Neural cell (in vitro differentiated cells): ENCODE measurements around the gene SOX13. TPM values are rescaled to one million over a fixed set of nuclear protein-coding genes. Genes with fewer than 3 reads are reported as not detected.

ENCODE experiments used
- H2AFZ ChIP-seq: fragments of 200-600, 300-800 bp; sonication (generic), shearing (Covaris generic); 2 replicates; pipeline ENCODE4 v1.6.0; 2014; ENCODE audit warnings: low read depth, mild to moderate bottlenecking, antibody characterized with exemption, low read length, moderate library complexity
- H3F3A ChIP-seq: fragments of 200-600 bp; shearing (Covaris generic); 2 replicates; pipeline ENCODE4 v1.6.1; 2016; ENCODE audit warnings: mild to moderate bottlenecking, moderate library complexity, mixed read lengths, antibody characterized with exemption, low read length; ENCODE audit not compliant: insufficient read depth, poor library complexity, severe bottlenecking
- H3K27ac ChIP-seq: fragments of 200-600, 300-800 bp; sonication (generic), shearing (Covaris generic); 2 replicates; pipeline ENCODE4 v1.5.1; 2014; ENCODE audit warnings: mild to moderate bottlenecking, low read length, moderate library complexity
- H3K27me3 ChIP-seq: fragments of 300-800, 200-600 bp; sonication (generic), shearing (Covaris generic); 2 replicates; pipeline ENCODE4 v1.6.0; 2014; ENCODE audit warnings: mild to moderate bottlenecking, low read depth, low read length, moderate library complexity; ENCODE audit not compliant: insufficient read depth
- H3K36me3 ChIP-seq: fragments of 300-800, 200-600 bp; sonication (generic), shearing (Covaris generic); 2 replicates; pipeline ENCODE4 v1.5.1; 2014; ENCODE audit warnings: mild to moderate bottlenecking, antibody characterized with exemption, low read length, moderate library complexity; ENCODE audit not compliant: insufficient read depth
- H3K4me2 ChIP-seq: fragments of 300-800, 200-600 bp; sonication (generic), shearing (Covaris generic); 2 replicates; pipeline ENCODE4 v1.6.0; 2014; ENCODE audit warnings: mild to moderate bottlenecking, low read length
- H3K4me3 ChIP-seq: fragments of 300-800, 200-600 bp; sonication (generic), shearing (Covaris generic); 2 replicates; pipeline ENCODE4 v1.5.1; 2014; ENCODE audit warnings: mild to moderate bottlenecking, low read length, moderate library complexity
- H3K79me2 ChIP-seq: fragments of 200-600 bp; shearing (Covaris generic); replicated peaks from 2 replicates; pipeline ENCODE4 v1.6.0; 2014; ENCODE audit warnings: mild to moderate bottlenecking, low read length, moderate library complexity; ENCODE audit not compliant: insufficient read depth
- H3K9ac ChIP-seq: fragments of 300-800, 200-600 bp; sonication (generic), shearing (Covaris generic); 2 replicates; pipeline ENCODE4 v1.6.1; 2016; ENCODE audit warnings: mild to moderate bottlenecking, low read length, mixed read lengths
- H3K9me2 ChIP-seq: fragments of 200-600 bp; shearing (Covaris generic); 2 replicates; pipeline ENCODE4 v1.6.1; 2016; ENCODE audit warnings: mild to moderate bottlenecking, low read length, mixed read lengths; ENCODE audit not compliant: insufficient read depth
- H3K9me3 ChIP-seq: fragments of 200-600, 300-800 bp; sonication (generic), shearing (Covaris generic); 2 replicates; pipeline ENCODE4 v1.6.1; 2016; ENCODE audit warnings: mild to moderate bottlenecking, mixed run types, low read length, moderate library complexity, mixed read lengths
- H4K20me1 ChIP-seq: fragments of 200-600 bp; shearing (Covaris generic); 2 replicates; pipeline ENCODE4 v1.6.1; 2016; ENCODE audit warnings: mild to moderate bottlenecking, mixed run types; ENCODE audit not compliant: insufficient read depth
- EP300 ChIP-seq: fragments of 450-650 bp; conservative IDR thresholded peaks from 2 replicates; pipeline ENCODE4 v1.6.1; 2014; ENCODE audit warnings: antibody characterized with exemption, mild to moderate bottlenecking, moderate library complexity; ENCODE audit not compliant: poor library complexity, severe bottlenecking
- EZH2 ChIP-seq: fragments of 200-600, 300-800 bp; shearing (Covaris generic), sonication (generic); IDR thresholded peaks from 2 replicates; pipeline ENCODE4 v1.6.1; 2014; ENCODE audit warnings: antibody characterized with exemption, low read length, borderline replicate concordance, mild to moderate bottlenecking; ENCODE audit not compliant: insufficient read depth, poor library complexity, severe bottlenecking
- MXI1 ChIP-seq: fragments of 450-650 bp; conservative IDR thresholded peaks from 2 replicates; pipeline ENCODE4 v1.6.1; 2014; ENCODE audit warnings: antibody characterized with exemption, mild to moderate bottlenecking; ENCODE audit not compliant: poor library complexity, severe bottlenecking
- POLR2AphosphoS5 ChIP-seq: IDR thresholded peaks from 2 replicates; pipeline ENCODE4 v1.6.1; 2012
- RAD21 ChIP-seq: fragments of 450-650 bp; conservative IDR thresholded peaks from 2 replicates; pipeline ENCODE4 v1.6.1; 2014; ENCODE audit warnings: antibody characterized with exemption, mild to moderate bottlenecking, moderate library complexity
- SMC3 ChIP-seq: fragments of 450-650 bp; conservative IDR thresholded peaks from 2 replicates; pipeline ENCODE4 v1.6.1; 2014; ENCODE audit warnings: antibody characterized with exemption, mild to moderate bottlenecking, moderate library complexity; ENCODE audit not compliant: poor library complexity
- TAF1 ChIP-seq: IDR thresholded peaks from 2 replicates; pipeline ENCODE4 v1.6.1; 2012; ENCODE audit warnings: low read depth
- polyA plus RNA-seq: library from polyadenylated mRNA; depleted of rRNA; stranded (reverse); fragments of >200 nt; gene quantifications from 2 replicates; pipeline ENCODE4 v1.2.3, GENCODE V29; 2014
- TF ChIP-seq, protein P1 (sequence below): fragments of 450-650 bp; IDR thresholded peaks from 2 replicates; pipeline ENCODE4 v1.5.1; 2014; ENCODE audit warnings: antibody characterized with exemption, mild to moderate bottlenecking, moderate library complexity; ENCODE audit not compliant: poor library complexity, severe bottlenecking
- TF ChIP-seq, protein P2 (sequence below): IDR thresholded peaks from 2 replicates; pipeline ENCODE4 v1.6.1; 2012; ENCODE audit warnings: borderline replicate concordance

Gene SOX13
- polyA plus RNA-seq, 1 donor from 2014 or later, result 1.7 TPM

DNA sequence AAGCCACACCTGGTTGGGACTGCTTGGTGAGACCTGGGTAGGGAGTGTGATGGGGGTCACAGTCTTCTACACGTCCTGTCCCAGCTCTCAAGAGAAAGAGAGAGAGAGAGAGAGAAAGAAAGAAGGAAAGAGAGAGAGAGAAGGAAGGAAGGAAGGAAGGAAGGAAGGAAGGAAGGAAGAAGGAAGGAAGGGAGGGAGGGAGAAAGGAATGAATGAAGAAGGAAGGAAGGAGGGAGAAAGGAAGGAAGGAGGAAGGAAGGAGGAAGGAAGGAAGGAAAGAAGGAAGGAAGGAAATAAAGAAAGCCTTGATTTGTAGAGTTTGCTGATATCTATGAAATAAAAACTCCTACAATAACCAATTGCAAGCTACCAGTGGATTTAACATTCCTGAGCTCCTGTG is 28.5 kb upstream of the SOX13 start:
- no peaks in the 10 kb centered on the region for H3K36me3 ChIP-seq
- TF ChIP-seq MXI1 (no peak), SMC3 (no peak), RAD21 (no peak)
- no peaks in the 10 kb centered on the region for H3K9me3 ChIP-seq
- no peak overlapping the region for H3K9ac ChIP-seq
- no peaks in the 10 kb centered on the region for H3K9me2 ChIP-seq
- H3K4me3 ChIP-seq, result no peak overlapping the region
- H3K79me2 ChIP-seq, result no peaks in the 10 kb centered on the region
- H4K20me1 ChIP-seq, result no peaks in the 10 kb centered on the region
- H3K27ac ChIP-seq, result no peak overlapping the region
- H2AFZ ChIP-seq, result no peak overlapping the region
- H3K27me3 ChIP-seq, result no peaks in the 10 kb centered on the region
- H3F3A ChIP-seq, result no peaks in the 10 kb centered on the region
- no peak overlapping the region for H3K4me2 ChIP-seq

DNA sequence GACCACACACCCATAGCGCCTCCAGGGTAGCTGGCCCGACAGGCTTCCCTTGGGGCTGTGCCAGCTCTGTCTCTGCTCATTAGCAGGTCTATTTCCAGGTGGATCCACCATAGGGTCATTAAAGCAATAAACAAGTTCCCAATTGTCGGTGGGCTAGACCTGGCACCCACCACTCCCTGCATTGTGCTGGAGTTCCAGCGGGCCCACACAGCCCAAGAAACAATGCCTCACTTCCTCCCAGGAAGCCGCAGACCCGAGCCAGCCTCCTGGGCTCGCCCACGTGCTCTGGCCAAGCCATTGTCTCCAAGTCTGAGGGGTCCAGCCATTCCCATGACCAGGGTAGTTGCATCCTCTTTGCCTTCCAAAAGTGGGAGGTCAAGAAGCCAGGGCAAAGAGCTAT is 27.5 kb upstream of the SOX13 start:
- no peaks in the 10 kb centered on the region for H3K9me2 ChIP-seq
- H3K79me2 ChIP-seq, result no peaks in the 10 kb centered on the region
- H3K4me3 ChIP-seq, result no peak overlapping the region
- TF ChIP-seq RAD21 (no peak), MXI1 (no peak), POLR2AphosphoS5 (no peak), TAF1 (no peak), SMC3 (no peak), EZH2 (no peak)
- TF ChIP-seq, protein P1, sequence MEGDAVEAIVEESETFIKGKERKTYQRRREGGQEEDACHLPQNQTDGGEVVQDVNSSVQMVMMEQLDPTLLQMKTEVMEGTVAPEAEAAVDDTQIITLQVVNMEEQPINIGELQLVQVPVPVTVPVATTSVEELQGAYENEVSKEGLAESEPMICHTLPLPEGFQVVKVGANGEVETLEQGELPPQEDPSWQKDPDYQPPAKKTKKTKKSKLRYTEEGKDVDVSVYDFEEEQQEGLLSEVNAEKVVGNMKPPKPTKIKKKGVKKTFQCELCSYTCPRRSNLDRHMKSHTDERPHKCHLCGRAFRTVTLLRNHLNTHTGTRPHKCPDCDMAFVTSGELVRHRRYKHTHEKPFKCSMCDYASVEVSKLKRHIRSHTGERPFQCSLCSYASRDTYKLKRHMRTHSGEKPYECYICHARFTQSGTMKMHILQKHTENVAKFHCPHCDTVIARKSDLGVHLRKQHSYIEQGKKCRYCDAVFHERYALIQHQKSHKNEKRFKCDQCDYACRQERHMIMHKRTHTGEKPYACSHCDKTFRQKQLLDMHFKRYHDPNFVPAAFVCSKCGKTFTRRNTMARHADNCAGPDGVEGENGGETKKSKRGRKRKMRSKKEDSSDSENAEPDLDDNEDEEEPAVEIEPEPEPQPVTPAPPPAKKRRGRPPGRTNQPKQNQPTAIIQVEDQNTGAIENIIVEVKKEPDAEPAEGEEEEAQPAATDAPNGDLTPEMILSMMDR, result no peak
- TF ChIP-seq, protein P2, sequence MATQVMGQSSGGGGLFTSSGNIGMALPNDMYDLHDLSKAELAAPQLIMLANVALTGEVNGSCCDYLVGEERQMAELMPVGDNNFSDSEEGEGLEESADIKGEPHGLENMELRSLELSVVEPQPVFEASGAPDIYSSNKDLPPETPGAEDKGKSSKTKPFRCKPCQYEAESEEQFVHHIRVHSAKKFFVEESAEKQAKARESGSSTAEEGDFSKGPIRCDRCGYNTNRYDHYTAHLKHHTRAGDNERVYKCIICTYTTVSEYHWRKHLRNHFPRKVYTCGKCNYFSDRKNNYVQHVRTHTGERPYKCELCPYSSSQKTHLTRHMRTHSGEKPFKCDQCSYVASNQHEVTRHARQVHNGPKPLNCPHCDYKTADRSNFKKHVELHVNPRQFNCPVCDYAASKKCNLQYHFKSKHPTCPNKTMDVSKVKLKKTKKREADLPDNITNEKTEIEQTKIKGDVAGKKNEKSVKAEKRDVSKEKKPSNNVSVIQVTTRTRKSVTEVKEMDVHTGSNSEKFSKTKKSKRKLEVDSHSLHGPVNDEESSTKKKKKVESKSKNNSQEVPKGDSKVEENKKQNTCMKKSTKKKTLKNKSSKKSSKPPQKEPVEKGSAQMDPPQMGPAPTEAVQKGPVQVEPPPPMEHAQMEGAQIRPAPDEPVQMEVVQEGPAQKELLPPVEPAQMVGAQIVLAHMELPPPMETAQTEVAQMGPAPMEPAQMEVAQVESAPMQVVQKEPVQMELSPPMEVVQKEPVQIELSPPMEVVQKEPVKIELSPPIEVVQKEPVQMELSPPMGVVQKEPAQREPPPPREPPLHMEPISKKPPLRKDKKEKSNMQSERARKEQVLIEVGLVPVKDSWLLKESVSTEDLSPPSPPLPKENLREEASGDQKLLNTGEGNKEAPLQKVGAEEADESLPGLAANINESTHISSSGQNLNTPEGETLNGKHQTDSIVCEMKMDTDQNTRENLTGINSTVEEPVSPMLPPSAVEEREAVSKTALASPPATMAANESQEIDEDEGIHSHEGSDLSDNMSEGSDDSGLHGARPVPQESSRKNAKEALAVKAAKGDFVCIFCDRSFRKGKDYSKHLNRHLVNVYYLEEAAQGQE, result no peak
- no peak overlapping the region for H3K9ac ChIP-seq
- no peaks in the 10 kb centered on the region for H3K9me3 ChIP-seq
- H3K4me2 ChIP-seq, result no peak overlapping the region
- H3K27me3 ChIP-seq, result no peaks in the 10 kb centered on the region
- no peaks in the 10 kb centered on the region for H3K36me3 ChIP-seq
- H4K20me1 ChIP-seq, result no peaks in the 10 kb centered on the region
- no peak overlapping the region for H3K27ac ChIP-seq
- H2AFZ ChIP-seq, result no peak overlapping the region
- H3F3A ChIP-seq, result no peaks in the 10 kb centered on the region

DNA sequence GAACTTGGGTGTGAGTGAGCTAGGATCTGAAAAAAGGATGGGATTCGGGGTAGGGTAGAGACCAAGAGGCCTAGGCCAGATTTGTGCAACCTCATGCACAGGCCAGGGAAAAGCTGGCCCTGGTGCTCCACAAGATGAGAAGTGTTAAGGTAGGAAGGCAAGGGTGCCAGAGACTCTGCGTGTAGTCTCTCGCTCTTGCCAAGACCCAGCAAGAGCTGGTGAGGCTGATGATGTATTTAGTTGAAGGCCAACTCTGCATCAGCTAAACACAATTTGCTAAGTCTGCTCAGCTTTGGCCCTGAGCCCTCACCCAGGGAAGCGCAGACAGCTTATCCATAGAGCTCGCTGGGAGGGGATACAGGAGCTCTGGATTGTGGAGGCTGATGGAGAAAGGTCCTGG is 26.6 kb upstream of the SOX13 start:
- TF ChIP-seq, protein P1, result no peak
- TF ChIP-seq TAF1 (no peak), SMC3 (no peak), RAD21 (no peak), POLR2AphosphoS5 (no peak), EZH2 (no peak), MXI1 (no peak), EP300 (no peak)
- TF ChIP-seq, protein P2, result no peak
- Histone ChIP-seq H3K9ac (no peak overlapping the region), H3K36me3 (no peaks in the 10 kb centered on the region), H3K9me3 (no peaks in the 10 kb centered on the region), H3K79me2 (no peaks in the 10 kb centered on the region), H3K9me2 (no peaks in the 10 kb centered on the region), H4K20me1 (no peaks in the 10 kb centered on the region), H3K27me3 (no peaks in the 10 kb centered on the region), H3F3A (no peaks in the 10 kb centered on the region), H3K4me2 (no peak overlapping the region), H2AFZ (no peak overlapping the region), H3K27ac (no peak overlapping the region), H3K4me3 (no peak overlapping the region)
